GM18502 (cell line): ENCODE measurements around the gene KCTD19.

Experiments used
- ATAC-seq: cut with Tn5 transposase; IDR thresholded peaks from one replicate; pipeline ENCODE4 v1.9.1; 2021; ENCODE audit warnings: mild to moderate bottlenecking; ENCODE audit not compliant: unreplicated experiment, poor library complexity

Gene KCTD19

GRCh38 chr16:67327743-67328142 is 1.2 kb upstream of the KCTD19 start:
- no peak for ATAC-seq

DNA sequence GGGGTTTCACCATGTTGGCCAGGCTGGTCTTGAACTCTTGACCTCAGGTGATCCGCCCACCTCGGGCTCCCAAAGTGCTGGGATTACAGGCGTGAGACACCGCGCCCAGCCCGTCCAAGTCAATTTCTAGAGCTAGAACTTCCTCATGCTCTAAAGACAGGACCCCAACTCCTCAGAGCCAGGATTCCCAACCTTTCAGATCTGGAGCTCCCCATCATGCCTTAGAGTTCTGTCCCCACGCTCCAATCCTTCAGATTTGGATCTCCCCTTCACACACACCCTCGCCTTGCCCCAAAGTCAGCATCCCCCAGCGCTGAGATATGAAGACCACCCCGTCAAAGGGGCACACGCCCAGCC is 448 bp downstream of the KCTD19 start:
- no peak for ATAC-seq

- no peak for ATAC-seq
These were observed 8.7 kb downstream of the KCTD19 start for GRCh38 chr16:67317853-67318252.

DNA sequence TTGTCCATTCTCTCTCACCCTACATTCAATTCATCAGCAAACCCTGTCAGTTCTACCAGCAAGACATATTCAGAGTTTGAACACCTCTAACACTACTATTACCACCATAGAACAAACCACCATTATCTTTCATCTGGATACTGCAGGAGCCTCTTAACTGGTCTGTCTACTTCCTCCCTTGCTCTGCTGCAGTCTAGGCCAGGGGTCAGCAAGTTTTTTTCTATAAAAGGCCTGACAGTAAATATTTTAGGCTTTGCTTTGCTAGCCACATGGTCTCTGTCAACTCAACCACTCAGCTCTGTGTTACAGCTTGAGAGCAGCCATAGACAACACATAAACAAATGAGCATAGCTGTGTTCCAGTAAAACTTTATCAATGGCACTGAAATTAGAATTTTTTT is 13.8 kb downstream of the KCTD19 start:
- no peak for ATAC-seq

- peak; percentile 87 for ATAC-seq
These were observed 14.7 kb downstream of the KCTD19 start for GRCh38 chr16:67311607-67312488.

- ATAC-seq = no peak
These were observed 16.0 kb downstream of the KCTD19 start for GRCh38 chr16:67310561-67310960.

GRCh38 chr16:67305216-67306071 is 21.1 kb downstream of the KCTD19 start:
- no peak for ATAC-seq

- no peak for ATAC-seq
These were observed 22.5 kb downstream of the KCTD19 start for GRCh38 chr16:67304020-67304419.

- no peak for ATAC-seq
These were observed 23.6 kb downstream of the KCTD19 start for GRCh38 chr16:67302970-67303369.

- ATAC-seq = no peak
These were observed 24.5 kb downstream of the KCTD19 start for GRCh38 chr16:67302076-67302475.

GRCh38 chr16:67301080-67301782 is 25.3 kb downstream of the KCTD19 start:
- ATAC-seq = no peak

GRCh38 chr16:67299269-67299668 is 27.3 kb downstream of the KCTD19 start:
- no peak for ATAC-seq

DNA sequence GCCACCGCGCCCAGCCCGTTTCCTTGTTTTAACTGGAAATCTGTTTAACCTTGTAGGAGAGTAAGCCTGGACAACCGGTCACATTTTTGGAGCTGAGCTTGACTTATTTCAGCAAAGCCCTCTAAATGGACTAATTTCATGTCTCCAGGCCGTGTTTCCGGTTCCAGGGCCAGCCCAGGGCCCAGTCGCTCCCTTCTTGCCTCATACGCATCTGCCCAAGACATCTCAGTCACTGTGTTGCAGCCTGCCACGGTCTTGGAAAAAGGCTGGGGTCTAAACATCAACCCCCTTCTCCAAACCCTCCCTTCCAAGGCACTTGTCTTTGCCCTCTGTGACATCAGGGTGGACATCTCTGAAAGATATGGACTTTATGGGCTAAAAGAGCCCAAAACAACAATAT is 28.3 kb downstream of the KCTD19 start:
- ATAC-seq = no peak

DNA sequence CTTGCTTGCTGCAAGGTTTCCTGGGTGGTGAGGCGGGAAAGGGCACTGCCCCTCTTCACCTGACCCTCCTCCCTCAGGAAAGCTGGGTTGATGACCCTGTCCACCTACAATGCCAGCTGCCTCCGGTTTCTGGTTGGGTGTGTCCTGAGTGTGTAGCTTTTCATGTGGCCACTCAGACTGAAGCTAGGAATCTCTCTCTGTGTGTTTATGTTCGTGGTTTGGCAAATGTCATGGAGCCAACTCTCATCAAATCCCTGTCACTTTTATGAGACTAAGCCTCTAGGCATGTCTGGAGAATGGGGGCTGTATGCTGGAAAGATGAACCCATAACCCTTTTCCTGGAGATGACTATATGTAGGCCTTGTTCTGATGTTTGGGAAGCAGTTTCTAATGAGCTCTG is 30.1 kb downstream of the KCTD19 start:
- ATAC-seq = no peak

DNA sequence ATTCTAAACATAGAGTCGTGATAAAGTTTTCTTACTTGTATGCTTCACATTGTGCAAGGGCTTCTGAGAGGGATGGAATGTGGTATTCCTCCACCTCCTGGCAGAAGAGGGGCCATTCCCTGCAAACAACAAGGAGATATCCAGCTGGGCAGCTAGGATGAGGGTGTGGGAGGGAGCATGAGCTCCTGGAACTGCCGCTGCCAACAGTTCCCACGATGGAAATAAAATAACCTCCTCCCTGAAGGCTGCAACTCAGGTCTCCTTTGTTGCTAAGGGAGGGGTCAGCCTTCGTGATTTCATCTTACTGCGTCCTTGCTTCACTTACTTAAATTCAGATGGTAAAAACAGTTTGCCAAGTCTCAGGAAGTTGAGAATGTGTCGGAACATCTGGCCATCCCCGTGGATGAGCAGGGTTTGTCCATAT is 31.6 kb downstream of the KCTD19 start:
- ATAC-seq = no peak

GRCh38 chr16:67294171-67294757 is 32.3 kb downstream of the KCTD19 start:
- ATAC-seq = no peak

GRCh38 chr16:67291461-67291860 is 35.1 kb downstream of the KCTD19 start:
- ATAC-seq = no peak

DNA sequence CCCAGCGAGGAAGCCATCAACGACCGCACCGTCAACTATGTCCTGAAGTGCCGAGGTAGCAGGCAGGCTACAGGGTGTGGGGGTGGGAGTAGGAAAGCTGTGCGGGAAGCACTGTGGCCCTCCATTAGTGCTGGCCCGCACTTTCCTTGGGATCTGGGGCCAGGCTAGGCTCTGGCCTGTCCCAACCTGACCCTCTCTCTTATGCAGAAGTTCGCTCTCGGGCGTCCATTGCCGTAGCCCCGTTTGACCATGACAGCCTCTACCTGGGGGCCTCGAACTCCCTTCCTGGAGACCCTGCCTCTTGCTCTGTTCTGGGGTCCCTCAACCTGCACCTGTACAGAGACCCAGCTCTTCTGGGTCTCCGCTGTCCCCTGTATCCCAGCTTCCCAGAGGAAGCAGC is 38.6 kb downstream of the KCTD19 start:
- no peak for ATAC-seq

DNA sequence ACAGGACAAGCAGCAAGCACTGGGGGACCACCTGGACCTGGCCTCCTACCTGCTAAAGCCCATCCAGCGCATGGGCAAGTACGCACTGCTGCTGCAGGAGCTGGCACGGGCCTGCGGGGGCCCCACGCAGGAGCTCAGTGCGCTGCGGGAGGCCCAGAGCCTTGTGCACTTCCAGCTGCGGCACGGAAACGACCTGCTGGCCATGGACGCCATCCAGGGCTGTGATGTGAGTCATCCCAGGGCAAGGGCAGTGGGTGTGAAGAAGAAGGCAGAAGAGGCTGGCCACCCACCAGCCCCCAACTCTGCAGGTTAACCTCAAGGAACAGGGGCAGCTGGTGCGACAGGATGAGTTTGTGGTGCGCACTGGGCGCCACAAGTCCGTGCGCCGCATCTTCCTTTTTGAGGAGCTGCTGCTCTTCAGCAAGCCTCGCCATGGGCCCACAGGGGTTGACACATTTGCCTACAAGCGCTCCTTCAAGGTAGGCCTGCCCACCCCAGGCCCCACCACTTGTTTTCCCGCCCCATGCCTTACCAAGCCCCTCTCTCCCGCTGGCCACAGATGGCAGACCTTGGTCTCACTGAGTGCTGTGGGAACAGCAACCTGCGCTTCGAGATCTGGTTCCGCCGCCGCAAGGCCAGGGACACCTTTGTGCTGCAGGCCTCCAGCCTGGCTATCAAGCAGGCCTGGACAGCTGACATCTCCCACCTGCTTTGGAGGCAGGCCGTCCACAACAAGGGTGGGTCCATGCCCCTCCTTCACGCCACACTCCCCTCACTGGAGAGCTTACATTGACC is 39.9 kb downstream of the KCTD19 start:
- ATAC-seq = no peak
